IMR-90 (cell line): ENCODE results near the gene ANKRD10. TPM values are rescaled to one million over a fixed set of nuclear protein-coding genes. Genes with fewer than 3 reads are reported as not detected.

ENCODE experiments used
- ATAC-seq: fragments of 200-7000 bp; cut with Tn5 transposase; 2 replicates; pipeline ENCODE4 v1.9.1; 2020; ENCODE audit warnings: low read depth, mild to moderate bottlenecking, moderate library complexity
- BruUV-seq: library from RNA; stranded (reverse); fragments of 400-500 nt; replicated peaks from 2 replicates; lab custom pipeline; 2021; lab: Mats Ljungman, UMichigan
- CTCF ChIA-PET: fragments of 300-600 bp; formaldehyde crosslinking; extraction: SDS; loops from one replicate; lab custom pipeline; 2021; ENCODE audit warnings: antibody characterized with exemption; lab: Yijun Ruan, JAX
- POLR2A ChIA-PET: fragments of 300-600 bp; sonication (Branson Sonifier 250); formaldehyde crosslinking; loops from one replicate; lab custom pipeline; 2022; ENCODE audit warnings: antibody characterized with exemption; ENCODE audit not compliant: unreplicated experiment; lab: Charles Lee
- DNase-seq: peaks from one replicate; pipeline ENCODE4 v3.0.0; 2013
- H2AFZ ChIP-seq: replicated peaks from 2 replicates; pipeline ENCODE3; 2013; ENCODE audit warnings: low read length, mild to moderate bottlenecking; ENCODE audit not compliant: poor library complexity
- H2AK5ac ChIP-seq: 2 replicates; pipeline ENCODE4 v1.6.1; 2013; ENCODE audit warnings: low read depth, low read length, inconsistent platforms
- H2AK9ac ChIP-seq: replicated peaks from 2 replicates; pipeline ENCODE3; 2013; ENCODE audit warnings: mild to moderate bottlenecking, low read depth, low read length, moderate library complexity; ENCODE audit not compliant: poor library complexity
- H2BK120ac ChIP-seq: 2 replicates; pipeline ENCODE4 v1.6.1; 2013; ENCODE audit warnings: low read depth, low read length, inconsistent platforms
- H2BK15ac ChIP-seq: 3 replicates; pipeline ENCODE4 v1.6.1; 2013; ENCODE audit warnings: low read depth, low read length, inconsistent platforms
- H2BK20ac ChIP-seq: 2 replicates; pipeline ENCODE4 v1.6.1; 2013; ENCODE audit warnings: low read depth, mild to moderate bottlenecking, inconsistent platforms, low read length, moderate library complexity
- H2BK5ac ChIP-seq: 2 replicates; pipeline ENCODE4 v1.6.1; 2013; ENCODE audit warnings: mild to moderate bottlenecking, low read depth, low read length, inconsistent platforms; ENCODE audit not compliant: poor library complexity, severe bottlenecking
- H3K14ac ChIP-seq: replicated peaks from 2 replicates; pipeline ENCODE4 v1.6.1; 2013; ENCODE audit warnings: low read depth, low read length, inconsistent platforms
- H3K18ac ChIP-seq: 2 replicates; pipeline ENCODE4 v1.6.1; 2013; ENCODE audit warnings: low read depth, low read length, control low read depth
- H3K23ac ChIP-seq: 2 replicates; pipeline ENCODE4 v1.6.1; 2013; ENCODE audit warnings: low read depth, low read length, inconsistent platforms
- H3K27ac ChIP-seq: 2 replicates; pipeline ENCODE4 v1.5.1; 2013; ENCODE audit warnings: mild to moderate bottlenecking, control low read depth, low read length; ENCODE audit not compliant: insufficient read depth
- H3K27me3 ChIP-seq: 2 replicates; pipeline ENCODE4 v1.6.1; 2013; ENCODE audit warnings: low read length; ENCODE audit not compliant: control insufficient read depth, insufficient read depth
- H3K36me3 ChIP-seq: 2 replicates; pipeline ENCODE4 v1.6.1; 2013; ENCODE audit warnings: low read length, mixed read lengths; ENCODE audit not compliant: control insufficient read depth, insufficient read depth
- H3K4ac ChIP-seq: 2 replicates; pipeline ENCODE4 v1.6.1; 2013; ENCODE audit warnings: low read depth, low read length, inconsistent platforms
- H3K4me1 ChIP-seq: 2 replicates; pipeline ENCODE4 v1.6.1; 2013; ENCODE audit warnings: low read length, mixed read lengths; ENCODE audit not compliant: control insufficient read depth, insufficient read depth
- H3K4me2 ChIP-seq: 2 replicates; pipeline ENCODE4 v1.6.1; 2013; ENCODE audit warnings: low read depth, mild to moderate bottlenecking, control low read depth, low read length, moderate library complexity
- H3K4me3 ChIP-seq: 2 replicates; pipeline ENCODE4 v1.5.1; 2013; ENCODE audit warnings: low read depth, mild to moderate bottlenecking, control low read depth, low read length, moderate library complexity; ENCODE audit not compliant: insufficient read depth
- H3K56ac ChIP-seq: 2 replicates; pipeline ENCODE4 v1.6.1; 2013; ENCODE audit warnings: low read length, inconsistent platforms; ENCODE audit not compliant: insufficient read depth; ENCODE audit errors: extremely low read depth
- H3K79me1 ChIP-seq, 2 experiments: 2 replicates each; pipeline ENCODE4 v1.6.1; 2013; ENCODE audit warnings: low read length in 2 of 2, inconsistent platforms in 1 of 2, low read depth in 1 of 2
- H3K9ac ChIP-seq: 2 replicates; pipeline ENCODE4 v1.6.1; 2013; ENCODE audit warnings: low read depth, low read length, control low read depth
- H3K9me1 ChIP-seq: 2 replicates; pipeline ENCODE4 v1.6.1; 2013; ENCODE audit warnings: low read length, inconsistent platforms; ENCODE audit not compliant: insufficient read depth
- H3K9me3 ChIP-seq: 2 replicates; pipeline ENCODE4 v1.6.1; 2013; ENCODE audit warnings: low read length; ENCODE audit not compliant: control insufficient read depth, insufficient read depth
- H4K20me1 ChIP-seq: 2 replicates; pipeline ENCODE4 v1.6.1; 2013; ENCODE audit warnings: low read length, inconsistent platforms; ENCODE audit not compliant: insufficient read depth
- H4K5ac ChIP-seq: 2 replicates; pipeline ENCODE4 v1.6.1; 2013; ENCODE audit warnings: mild to moderate bottlenecking, low read depth, low read length, control low read depth
- H4K8ac ChIP-seq, 2 experiments: 2 replicates each; pipeline ENCODE4 v1.6.1; 2013; ENCODE audit warnings: low read depth in 2 of 2, low read length in 2 of 2, control low read depth in 1 of 2, inconsistent platforms in 1 of 2
- H4K91ac ChIP-seq: 2 replicates; pipeline ENCODE4 v1.6.1; 2013; ENCODE audit warnings: low read depth, low read length, inconsistent platforms; ENCODE audit not compliant: insufficient read depth
- BHLHE40 ChIP-seq: fragments of 150-350 bp; IDR thresholded peaks from 2 replicates; pipeline ENCODE4 v1.6.1; 2016; ENCODE audit warnings: mild to moderate bottlenecking, low read depth, low read length
- CEBPB ChIP-seq: IDR thresholded peaks from 2 replicates; pipeline ENCODE4 v1.6.1; 2012; ENCODE audit warnings: low read depth, low read length, improper control_type of control experiment
- CHD1 ChIP-seq: IDR thresholded peaks from 2 replicates; pipeline ENCODE4 v1.6.1; 2012; ENCODE audit warnings: low read depth, low read length, improper control_type of control experiment
- CTCF ChIP-seq: conservative IDR thresholded peaks from 2 replicates; pipeline ENCODE4 v1.5.1; 2012; ENCODE audit warnings: mild to moderate bottlenecking, low read depth, low read length, improper control_type of control experiment
- FOS ChIP-seq: fragments of 150-350 bp; IDR thresholded peaks from 2 replicates; pipeline ENCODE4 v1.6.1; 2016; ENCODE audit warnings: low read depth, low read length
- MAFK ChIP-seq: IDR thresholded peaks from 2 replicates; pipeline ENCODE4 v1.6.1; 2012; ENCODE audit warnings: low read depth, low read length, improper control_type of control experiment
- MAZ ChIP-seq: IDR thresholded peaks from 2 replicates; pipeline ENCODE4 v1.6.1; 2012; ENCODE audit warnings: low read depth, mild to moderate bottlenecking, low read length, improper control_type of control experiment, moderate library complexity, borderline replicate concordance
- MXI1 ChIP-seq: IDR thresholded peaks from 2 replicates; pipeline ENCODE4 v1.6.1; 2012; ENCODE audit warnings: low read depth, mild to moderate bottlenecking, low read length, moderate library complexity, borderline replicate concordance
- NFE2L2 ChIP-seq: fragments of 150-350 bp; IDR thresholded peaks from 2 replicates; pipeline ENCODE4 v1.6.1; 2016; ENCODE audit warnings: low read depth, mild to moderate bottlenecking, low read length
- POLR2A ChIP-seq: IDR thresholded peaks from 2 replicates; pipeline ENCODE4 v1.6.1; 2012; ENCODE audit warnings: mild to moderate bottlenecking, low read depth, low read length
- RCOR1 ChIP-seq: IDR thresholded peaks from 2 replicates; pipeline ENCODE4 v1.6.1; 2012; ENCODE audit warnings: mild to moderate bottlenecking, low read length, improper control_type of control experiment; ENCODE audit not compliant: insufficient replicate concordance
- SMC3 ChIP-seq: fragments of 150-350 bp; IDR thresholded peaks from 2 replicates; pipeline ENCODE4 v1.6.1; 2016; ENCODE audit warnings: low read depth, mild to moderate bottlenecking, antibody characterized with exemption, low read length, moderate library complexity
- WGBS, 2 experiments: methylation state at CpG; one replicate each; pipeline versions ENCODE4 v1.1.5 to v1.1.7; 2013; ENCODE audit warnings: missing lambda C conversion rate in 2 of 2; ENCODE audit not compliant: insufficient read length in 1 of 2; ENCODE audit errors: extremely low coverage in 2 of 2; 5-methylcytosine and 5-hydroxymethylcytosine counted together
- dilution Hi-C: fragments of 300-500 bp; cut with HindIII; formaldehyde crosslinking; loops from one replicate; pipeline ENCODE4 v1.14.3; 2018; ENCODE audit warnings: low sequenced_read_pairs; ENCODE audit not compliant: unreplicated experiment
- in situ Hi-C: fragments of 300-500 bp; cut with MboI; formaldehyde crosslinking; loops from 3 replicates; pipeline ENCODE4 v1.14.3; 2019; ENCODE audit warnings: low sequenced_read_pairs, inconsistent platforms, mixed read lengths
- intact Hi-C: fragments of 100-400 bp; cut with micrococcal nuclease; formaldehyde crosslinking; loops from 2 replicates; pipeline ENCODE4 v1.10.0; 2022
- polyA plus RNA-seq, 3 experiments: library from polyadenylated mRNA; depleted of rRNA; stranded (reverse); fragments of >200 nt; gene quantifications; 2 replicates each; pipeline ENCODE4 v1.2.3, GENCODE V29; 2012; ENCODE audit warnings: low replicate concordance in 1 of 3
- total RNA-seq: library from RNA; depleted of rRNA; stranded (reverse); fragments of >200 nt; gene quantifications from 2 replicates; pipeline ENCODE4 v1.2.3, GENCODE V29; 2012
- TF ChIP-seq, protein P1 (sequence below): fragments of 150-350 bp; IDR thresholded peaks from 2 replicates; pipeline ENCODE4 v1.6.1; 2017; ENCODE audit warnings: mild to moderate bottlenecking, antibody characterized with exemption, low read length, low read depth
- TF ChIP-seq, protein P2 (sequence below): fragments of 150-350 bp; IDR thresholded peaks from 2 replicates; pipeline ENCODE4 v1.6.1; 2016; ENCODE audit warnings: low read depth, mild to moderate bottlenecking, low read length, moderate library complexity, borderline replicate concordance

The ANKRD10 gene
- total and polyA plus RNA-seq, 2 of the 4 experiments (the other 2 are of a cell fraction), result 18.3 to 31.1 TPM

DNA sequence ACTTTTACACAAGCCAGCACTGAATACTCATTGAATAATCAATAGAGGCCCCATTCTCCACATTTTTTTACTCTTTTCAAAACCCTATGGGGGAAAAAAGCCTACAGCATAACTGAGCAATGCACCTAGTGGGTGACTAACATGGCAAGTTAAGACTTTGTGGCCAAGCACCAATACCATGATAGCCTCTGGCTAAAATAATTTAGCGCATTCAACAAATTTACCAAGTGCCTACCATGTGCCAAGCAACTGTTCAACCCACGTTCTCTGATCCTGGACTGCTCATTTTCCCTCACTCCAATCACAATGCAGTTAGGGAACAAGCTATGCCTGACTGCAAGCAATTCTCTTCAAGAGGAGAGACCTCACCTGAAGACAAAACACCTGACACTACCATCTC lies 3.0 kb downstream of the ANKRD10 start:
- Histone ChIP-seq H3K27me3 (no peaks in the 10 kb centered on the region), H3K4me2 (peak overlapping the region; percentile 98), H3K79me1 (peaks cover 12 to 42% of the 10 kb centered on the region in 2 experiments), H3K4me1 (peaks cover 11% of the 10 kb centered on the region), H2AFZ (no peak overlapping the region), H2AK9ac (no peak overlapping the region), H3K4me3 (no peak overlapping the region), H3K23ac (peak overlapping the region; percentile 81; the same call in 1 of the 2 replicates), H4K8ac (no peak overlapping the region), H2BK15ac (no peak overlapping the region), H3K14ac (peak overlapping the region; percentile 11; the same call in 1 of the 2 replicates), H3K56ac (no peak overlapping the region), H4K91ac (no peak overlapping the region), H2BK20ac (no peak overlapping the region), H2AK5ac (no peak overlapping the region), H4K20me1 (peaks cover 72% of the 10 kb centered on the region), H3K9ac (no peak overlapping the region), H3K18ac (no peak overlapping the region), H4K5ac (no peak overlapping the region), H2BK120ac (no peak overlapping the region), H3K9me3 (no peaks in the 10 kb centered on the region), H3K36me3 (peaks cover 16% of the 10 kb centered on the region), H3K4ac (no peak overlapping the region), H3K9me1 (peaks cover 11% of the 10 kb centered on the region), H3K27ac (no peak overlapping the region), H2BK5ac (no peak overlapping the region)
- in situ Hi-C loops, result no loop called here
- POLR2A ChIA-PET, result no interaction called here
- no peak for ATAC-seq
- DNase-seq, result peak; percentile 25
- WGBS, 2 experiments, result 100% methylated on average over 1 of the region's 2 CpGs; no CpG with 5 or more reads in 1 of the 2 experiments
- intact Hi-C loops, result loop anchor here (5.0 kb wide), 2 partner anchors 40 to 320 kb away; no protein-coding TSS in a partner anchor
- TF ChIP-seq NFE2L2, result no peak
- no peak for TF ChIP-seq POLR2A
- TF ChIP-seq MAFK, result no peak
- no peak for TF ChIP-seq RCOR1
- no peak for TF ChIP-seq CTCF
- TF ChIP-seq, protein P1, sequence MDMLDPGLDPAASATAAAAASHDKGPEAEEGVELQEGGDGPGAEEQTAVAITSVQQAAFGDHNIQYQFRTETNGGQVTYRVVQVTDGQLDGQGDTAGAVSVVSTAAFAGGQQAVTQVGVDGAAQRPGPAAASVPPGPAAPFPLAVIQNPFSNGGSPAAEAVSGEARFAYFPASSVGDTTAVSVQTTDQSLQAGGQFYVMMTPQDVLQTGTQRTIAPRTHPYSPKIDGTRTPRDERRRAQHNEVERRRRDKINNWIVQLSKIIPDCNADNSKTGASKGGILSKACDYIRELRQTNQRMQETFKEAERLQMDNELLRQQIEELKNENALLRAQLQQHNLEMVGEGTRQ, result no peak
- TF ChIP-seq, protein P2, sequence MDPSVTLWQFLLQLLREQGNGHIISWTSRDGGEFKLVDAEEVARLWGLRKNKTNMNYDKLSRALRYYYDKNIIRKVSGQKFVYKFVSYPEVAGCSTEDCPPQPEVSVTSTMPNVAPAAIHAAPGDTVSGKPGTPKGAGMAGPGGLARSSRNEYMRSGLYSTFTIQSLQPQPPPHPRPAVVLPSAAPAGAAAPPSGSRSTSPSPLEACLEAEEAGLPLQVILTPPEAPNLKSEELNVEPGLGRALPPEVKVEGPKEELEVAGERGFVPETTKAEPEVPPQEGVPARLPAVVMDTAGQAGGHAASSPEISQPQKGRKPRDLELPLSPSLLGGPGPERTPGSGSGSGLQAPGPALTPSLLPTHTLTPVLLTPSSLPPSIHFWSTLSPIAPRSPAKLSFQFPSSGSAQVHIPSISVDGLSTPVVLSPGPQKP, result no peak
- no peak for TF ChIP-seq MAZ
- TF ChIP-seq FOS, result no peak
- TF ChIP-seq MXI1, result no peak
- no peak for TF ChIP-seq BHLHE40
- TF ChIP-seq CHD1, result no peak
- TF ChIP-seq CEBPB, result no peak
- no peak for TF ChIP-seq SMC3
- dilution Hi-C loops, result no loop called here
- no TSS peak for BruUV-seq
- CTCF ChIA-PET, result no interaction called here
